Measurements from ENCODE around the gene HGD. TPM values are rescaled to one million over a fixed set of nuclear protein-coding genes. Genes with fewer than 3 reads are reported as not detected.

The HGD gene
- polyA plus RNA-seq, 3 donors, result 0.29 to 0.38 TPM; not detected in 1

DNA sequence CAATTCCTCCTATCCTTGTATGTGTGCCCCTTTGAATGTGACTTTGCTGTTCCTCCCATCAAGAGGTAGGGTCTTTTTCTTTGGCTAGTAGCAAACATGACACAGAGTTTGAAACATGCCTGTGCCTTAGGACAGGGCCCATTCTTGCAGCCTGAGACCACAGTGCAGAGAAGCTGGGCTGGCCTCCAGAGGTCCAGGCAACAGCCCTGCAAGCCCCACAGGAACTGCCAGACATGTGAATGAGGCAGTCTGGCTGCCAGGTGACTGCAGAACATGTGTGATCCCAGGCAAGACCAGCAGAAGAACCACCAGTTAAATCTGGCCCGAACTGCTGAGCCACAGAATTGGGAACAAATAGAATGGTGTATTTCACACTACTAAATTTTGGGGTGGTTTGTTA is 1.2 kb upstream of the HGD start:
- Histone ChIP-seq H3K36me3 (replicated peaks in 1 of 2; ENCODE audit: control insufficient read depth in 1 of 2, insufficient read depth in 2 of 2, low read length in 2 of 2) (no peaks in the 10 kb centered on the region), H3K4me1 (ENCODE audit: control insufficient read depth in 1 of 2, insufficient read depth in 2 of 2, low read length in 2 of 2) (peaks cover 10 to 12% of the 10 kb centered on the region in 2 donors), H3K27ac (ENCODE audit: low read depth in 1 of 2, low read length in 2 of 2) (no peak overlapping the region), H3K4me2 (replicated peaks; ENCODE audit: extremely low read depth, low read length, poor library complexity, severe bottlenecking) (no peak overlapping the region), H3K9ac (ENCODE audit: insufficient read depth, low read length, poor library complexity, severe bottlenecking) (no peak overlapping the region), H4K20me1 (ENCODE audit: insufficient read depth, low read length) (no peaks in the 10 kb centered on the region), H3K27me3 (ENCODE audit: control insufficient read depth in 2 of 2, insufficient read depth in 2 of 2, low read length in 2 of 2) (no peaks in the 10 kb centered on the region), H3K79me2 (ENCODE audit: insufficient read depth, low read length) (no peaks in the 10 kb centered on the region), H2AFZ (ENCODE audit: insufficient read depth, low read depth, low read length, poor library complexity, severe bottlenecking) (no peak overlapping the region), H3K9me3 (replicated peaks in 1 of 2; ENCODE audit: control insufficient read depth in 1 of 2, insufficient read depth in 1 of 2, low read length in 2 of 2) (no peaks in the 10 kb centered on the region), H3K4me3 (replicated peaks in 1 of 3; ENCODE audit: low read depth in 2 of 3, low read length in 3 of 3) (no peak overlapping the region)
- intact Hi-C loops (cut with micrococcal nuclease), result no loop called here
- DNase-seq, result no peak
- TF ChIP-seq, protein P1, sequence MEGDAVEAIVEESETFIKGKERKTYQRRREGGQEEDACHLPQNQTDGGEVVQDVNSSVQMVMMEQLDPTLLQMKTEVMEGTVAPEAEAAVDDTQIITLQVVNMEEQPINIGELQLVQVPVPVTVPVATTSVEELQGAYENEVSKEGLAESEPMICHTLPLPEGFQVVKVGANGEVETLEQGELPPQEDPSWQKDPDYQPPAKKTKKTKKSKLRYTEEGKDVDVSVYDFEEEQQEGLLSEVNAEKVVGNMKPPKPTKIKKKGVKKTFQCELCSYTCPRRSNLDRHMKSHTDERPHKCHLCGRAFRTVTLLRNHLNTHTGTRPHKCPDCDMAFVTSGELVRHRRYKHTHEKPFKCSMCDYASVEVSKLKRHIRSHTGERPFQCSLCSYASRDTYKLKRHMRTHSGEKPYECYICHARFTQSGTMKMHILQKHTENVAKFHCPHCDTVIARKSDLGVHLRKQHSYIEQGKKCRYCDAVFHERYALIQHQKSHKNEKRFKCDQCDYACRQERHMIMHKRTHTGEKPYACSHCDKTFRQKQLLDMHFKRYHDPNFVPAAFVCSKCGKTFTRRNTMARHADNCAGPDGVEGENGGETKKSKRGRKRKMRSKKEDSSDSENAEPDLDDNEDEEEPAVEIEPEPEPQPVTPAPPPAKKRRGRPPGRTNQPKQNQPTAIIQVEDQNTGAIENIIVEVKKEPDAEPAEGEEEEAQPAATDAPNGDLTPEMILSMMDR (IDR thresholded peaks at IDR 0.05), result no peak
- Mint-ChIP-seq H3K4me3 (no peak overlapping the region), H3K36me3 (peaks cover 0 to 2% of the 10 kb centered on the region in 2 donors), H3K9me3 (no peaks in the 10 kb centered on the region), H3K27me3 (ENCODE audit: low read depth in 3 of 3) (no peaks in the 10 kb centered on the region), H3K27ac (no peak overlapping the region), H3K4me1 (peaks cover 14% of the 10 kb centered on the region)
- 100% methylated on average over 1 of the region's 1 CpG for WGBS (ENCODE audit: insufficient coverage)

- no peak for DNase-seq
- Histone ChIP-seq H4K20me1 (ENCODE audit: insufficient read depth, low read length) (no peaks in the 10 kb centered on the region), H3K36me3 (replicated peaks in 1 of 2; ENCODE audit: control insufficient read depth in 1 of 2, insufficient read depth in 2 of 2, low read length in 2 of 2) (no peaks in the 10 kb centered on the region), H3K9ac (ENCODE audit: insufficient read depth, low read length, poor library complexity, severe bottlenecking) (no peak overlapping the region), H2AFZ (ENCODE audit: insufficient read depth, low read depth, low read length, poor library complexity, severe bottlenecking) (no peak overlapping the region), H3K4me3 (replicated peaks in 1 of 3; ENCODE audit: low read depth in 2 of 3, low read length in 3 of 3) (no peak overlapping the region), H3K4me2 (replicated peaks; ENCODE audit: extremely low read depth, low read length, poor library complexity, severe bottlenecking) (no peak overlapping the region), H3K4me1 (ENCODE audit: control insufficient read depth in 1 of 2, insufficient read depth in 2 of 2, low read length in 2 of 2) (peaks cover 15 to 17% of the 10 kb centered on the region in 2 donors), H3K27ac (ENCODE audit: low read depth in 1 of 2, low read length in 2 of 2) (no peak overlapping the region), H3K9me3 (replicated peaks in 1 of 2; ENCODE audit: control insufficient read depth in 1 of 2, insufficient read depth in 1 of 2, low read length in 2 of 2) (no peaks in the 10 kb centered on the region), H3K27me3 (ENCODE audit: control insufficient read depth in 2 of 2, insufficient read depth in 2 of 2, low read length in 2 of 2) (no peaks in the 10 kb centered on the region), H3K79me2 (ENCODE audit: insufficient read depth, low read length) (no peaks in the 10 kb centered on the region)
- Mint-ChIP-seq H3K36me3 (peaks cover 0 to 2% of the 10 kb centered on the region in 2 donors), H3K9me3 (peaks cover 0 to 3% (median 0%) of the 10 kb centered on the region in 7 donors), H3K27ac (no peak overlapping the region), H3K4me3 (no peak overlapping the region), H3K27me3 (ENCODE audit: low read depth in 3 of 3) (peaks cover 0 to 3% (median 0%) of the 10 kb centered on the region in 3 donors), H3K4me1 (peaks cover 19% of the 10 kb centered on the region)
- no CpG with 5 or more reads among the region's 4 CpGs for WGBS (ENCODE audit: insufficient coverage)
- TF ChIP-seq, protein P1 (IDR thresholded peaks at IDR 0.05), result no peak
- intact Hi-C loops (cut with micrococcal nuclease), result no loop called here
These were observed 467 bp downstream of the HGD start for GRCh38 chr3:120681506-120682038.

Measured in CD14-positive monocyte (primary cell).